Body of pancreas (tissue), 4 donors: ENCODE results near the gene ASCC1.

Experiments used
- CTCF ChIP-seq, 7 experiments: fragments of 450-650 bp in 4 of 7; fragments of 200-600 bp in 3 of 7; sonication (generic) in 3 of 7; IDR thresholded peaks; one replicate each; pipeline ENCODE4 v1.5.1; 2016 to 2019; ENCODE audit warnings: antibody characterized with exemption in 7 of 7
- POLR2A ChIP-seq, 3 donors: fragments of 450-650 bp; IDR thresholded peaks; one replicate each; pipeline ENCODE4 v1.6.1; 2016; ENCODE audit warnings: antibody characterized with exemption in 3 of 3, mild to moderate bottlenecking in 2 of 3

- TF ChIP-seq CTCF (IDR thresholded peaks at IDR 0.05) (no peak), POLR2A (IDR thresholded peaks at IDR 0.05) (no peak)
These were observed 43.6 kb upstream of the ASCC1 start for GRCh38 chr10:72259491-72260238.
